Choroid plexus epithelial cell (primary cell): ENCODE data around the gene THBS1.

Experiments used
- DNase-seq: peaks from one replicate; pipeline ENCODE4 v3.0.0-alpha.2; 2010; ENCODE audit warnings: low read depth
- H3K4me3 ChIP-seq: 2 replicates; pipeline ENCODE4 v1.5.1; 2011; ENCODE audit warnings: low read depth, mild to moderate bottlenecking, control low read depth, low read length, moderate library complexity
- TF ChIP-seq, protein P1 (sequence below): conservative IDR thresholded peaks from 2 replicates; pipeline ENCODE4 v1.5.1; 2011; ENCODE audit warnings: low read depth, mild to moderate bottlenecking, control low read depth, inconsistent platforms, low read length, moderate library complexity

The THBS1 gene

DNA sequence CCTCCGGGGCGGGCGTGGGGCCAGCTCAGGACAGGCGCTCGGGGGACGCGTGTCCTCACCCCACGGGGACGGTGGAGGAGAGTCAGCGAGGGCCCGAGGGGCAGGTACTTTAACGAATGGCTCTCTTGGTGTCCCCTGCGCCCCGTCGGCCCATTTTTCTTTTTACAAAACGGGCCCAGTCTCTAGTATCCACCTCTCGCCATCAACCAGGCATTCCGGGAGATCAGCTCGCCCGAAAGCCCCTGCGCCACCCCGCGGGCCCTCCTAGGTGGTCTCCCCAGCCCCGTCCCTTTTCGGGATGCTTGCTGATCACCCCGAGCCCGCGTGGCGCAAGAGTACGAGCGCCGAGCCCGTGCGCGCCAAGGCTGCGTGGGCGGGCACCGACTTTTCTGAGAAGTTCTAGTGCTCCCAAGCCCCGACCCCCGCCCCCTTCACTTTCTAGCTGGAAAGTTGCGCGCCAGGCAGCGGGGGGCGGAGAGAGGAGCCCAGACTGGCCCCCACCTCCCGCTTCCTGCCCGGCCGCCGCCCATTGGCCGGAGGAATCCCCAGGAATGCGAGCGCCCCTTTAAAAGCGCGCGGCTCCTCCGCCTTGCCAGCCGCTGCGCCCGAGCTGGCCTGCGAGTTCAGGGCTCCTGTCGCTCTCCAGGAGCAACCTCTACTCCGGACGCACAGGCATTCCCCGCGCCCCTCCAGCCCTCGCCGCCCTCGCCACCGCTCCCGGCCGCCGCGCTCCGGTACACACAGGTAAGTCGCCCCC is at the start of gene THBS1:
TSS of gene THBS1 (plus strand) at position 595 of the 757 bp plus-strand sequence. CDS start 779 bp downstream, outside the sequence.
- TF ChIP-seq, protein P1, sequence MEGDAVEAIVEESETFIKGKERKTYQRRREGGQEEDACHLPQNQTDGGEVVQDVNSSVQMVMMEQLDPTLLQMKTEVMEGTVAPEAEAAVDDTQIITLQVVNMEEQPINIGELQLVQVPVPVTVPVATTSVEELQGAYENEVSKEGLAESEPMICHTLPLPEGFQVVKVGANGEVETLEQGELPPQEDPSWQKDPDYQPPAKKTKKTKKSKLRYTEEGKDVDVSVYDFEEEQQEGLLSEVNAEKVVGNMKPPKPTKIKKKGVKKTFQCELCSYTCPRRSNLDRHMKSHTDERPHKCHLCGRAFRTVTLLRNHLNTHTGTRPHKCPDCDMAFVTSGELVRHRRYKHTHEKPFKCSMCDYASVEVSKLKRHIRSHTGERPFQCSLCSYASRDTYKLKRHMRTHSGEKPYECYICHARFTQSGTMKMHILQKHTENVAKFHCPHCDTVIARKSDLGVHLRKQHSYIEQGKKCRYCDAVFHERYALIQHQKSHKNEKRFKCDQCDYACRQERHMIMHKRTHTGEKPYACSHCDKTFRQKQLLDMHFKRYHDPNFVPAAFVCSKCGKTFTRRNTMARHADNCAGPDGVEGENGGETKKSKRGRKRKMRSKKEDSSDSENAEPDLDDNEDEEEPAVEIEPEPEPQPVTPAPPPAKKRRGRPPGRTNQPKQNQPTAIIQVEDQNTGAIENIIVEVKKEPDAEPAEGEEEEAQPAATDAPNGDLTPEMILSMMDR = no peak
- H3K4me3 ChIP-seq = peak within 1 kb of the TSS; percentile 73
- peak; percentile 91 for DNase-seq

DNA sequence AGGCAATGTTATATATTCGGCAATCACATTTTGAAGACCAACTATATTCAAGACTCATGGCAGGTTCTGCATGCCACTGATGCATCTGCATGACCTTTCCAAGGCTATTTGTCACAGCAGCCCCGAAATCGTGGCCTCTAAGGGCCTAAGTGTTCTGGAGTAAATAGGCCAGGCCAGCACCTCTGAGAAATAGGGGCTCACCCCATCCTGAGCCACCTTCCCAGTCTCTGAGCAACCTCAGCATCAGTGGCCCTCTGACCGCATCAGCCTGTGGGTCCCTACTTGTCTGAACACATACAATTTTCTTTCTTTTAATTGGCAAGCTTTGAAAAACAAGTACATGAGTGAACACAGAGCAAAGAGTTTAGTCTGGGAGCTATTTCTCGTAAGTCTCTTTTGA is 45.9 kb upstream of the THBS1 start:
- no peak overlapping the region for H3K4me3 ChIP-seq
- TF ChIP-seq, protein P1 = no peak
- DNase-seq = no peak

DNA sequence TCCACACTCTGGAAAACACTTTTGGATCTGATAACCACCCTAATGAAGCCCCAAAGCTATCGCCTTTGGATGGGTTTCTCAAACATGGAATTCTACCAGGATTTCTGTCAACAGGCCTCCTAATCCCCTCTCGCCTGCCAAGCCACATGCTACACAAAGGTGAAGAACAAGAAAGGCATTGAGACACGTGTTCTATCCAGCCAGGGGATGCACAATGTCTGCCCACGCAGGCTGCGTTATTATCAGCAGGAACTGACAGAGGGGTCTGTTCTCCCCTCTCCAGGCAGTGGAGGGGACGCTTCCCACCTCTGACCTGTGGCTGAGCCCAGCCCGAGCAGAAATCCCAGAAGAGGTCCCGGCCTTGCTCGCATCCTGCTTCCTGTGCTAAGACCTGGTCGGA is 45.4 kb upstream of the THBS1 start:
- TF ChIP-seq, protein P1 = no peak

DNA sequence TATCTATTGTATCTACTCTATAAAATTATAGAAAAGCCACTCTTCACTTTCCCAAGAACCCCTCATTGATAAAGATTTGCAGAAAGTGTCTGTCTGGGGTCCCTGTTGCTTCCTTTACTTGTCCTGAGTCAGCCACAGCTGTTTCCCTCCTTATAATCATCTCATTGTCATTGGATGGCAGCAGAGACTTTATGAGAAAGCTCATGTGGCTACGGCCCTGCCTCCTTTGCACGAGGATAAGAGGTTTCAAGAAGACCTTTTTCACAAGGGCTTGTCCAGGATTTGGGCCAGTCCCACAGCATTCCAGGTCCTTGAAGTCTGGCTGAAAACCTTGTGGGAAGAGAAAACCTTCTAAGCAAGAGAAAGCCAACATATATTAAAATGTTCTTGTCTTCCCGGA is 41.9 kb upstream of the THBS1 start:
- H3K4me3 ChIP-seq = no peak overlapping the region
- DNase-seq = no peak
- TF ChIP-seq, protein P1 = no peak

More for the DNA sequence above, 45.4 kb upstream of the THBS1 start:
- DNase-seq = no peak
- no peak overlapping the region for H3K4me3 ChIP-seq

DNA sequence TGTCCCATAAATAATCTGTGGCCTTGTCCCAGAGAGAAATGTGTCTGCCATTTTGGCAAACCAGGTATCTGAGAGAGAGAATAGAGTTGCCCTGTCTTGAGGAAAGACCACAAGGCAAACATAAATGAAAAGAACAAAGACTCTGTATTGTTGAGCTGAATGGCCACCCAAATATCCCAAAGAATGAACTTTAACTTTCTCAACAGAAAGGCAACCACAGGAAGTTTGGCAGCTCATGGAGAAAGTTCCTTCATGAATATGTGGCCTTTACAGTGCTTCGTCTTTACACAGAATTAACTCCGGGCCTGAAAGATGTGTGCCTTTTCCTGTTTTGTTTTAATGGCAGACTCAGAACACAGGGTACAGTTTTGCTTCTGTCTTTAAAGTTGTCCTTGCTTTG is 41.4 kb upstream of the THBS1 start:
- peak; percentile 22 for DNase-seq
- TF ChIP-seq, protein P1 = no peak
- H3K4me3 ChIP-seq = no peak overlapping the region

DNA sequence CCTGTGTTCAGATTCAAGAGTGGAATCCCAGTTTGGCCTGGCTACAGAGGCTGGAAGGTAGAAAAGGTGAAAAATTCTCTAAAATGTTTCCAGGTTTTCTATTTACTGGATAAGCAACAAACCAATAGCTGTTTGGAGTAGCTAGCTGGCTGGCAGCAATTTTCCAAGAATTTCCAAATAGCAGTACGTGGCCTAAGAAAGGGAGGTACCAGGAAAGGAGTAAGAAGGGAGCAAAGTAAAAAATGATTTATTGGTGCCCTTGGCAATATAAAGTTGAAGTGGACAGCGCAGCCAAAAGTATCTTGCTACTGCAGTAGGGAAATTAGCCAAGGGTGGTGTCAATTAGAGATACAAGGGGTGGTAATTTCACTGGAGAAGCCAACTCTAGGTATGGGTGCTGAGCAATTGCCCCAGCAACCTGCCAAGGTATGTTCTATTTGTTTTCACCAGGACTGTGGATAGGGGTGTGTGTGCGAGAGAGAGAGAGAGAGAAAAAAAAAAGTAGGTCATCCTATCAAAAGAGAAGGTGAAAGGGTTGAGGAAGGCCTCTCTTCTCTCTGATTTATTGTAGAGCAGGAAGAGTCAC is 40.8 kb upstream of the THBS1 start:
- DNase-seq = no peak
- H3K4me3 ChIP-seq = no peak overlapping the region
- TF ChIP-seq, protein P1 = no peak

DNA sequence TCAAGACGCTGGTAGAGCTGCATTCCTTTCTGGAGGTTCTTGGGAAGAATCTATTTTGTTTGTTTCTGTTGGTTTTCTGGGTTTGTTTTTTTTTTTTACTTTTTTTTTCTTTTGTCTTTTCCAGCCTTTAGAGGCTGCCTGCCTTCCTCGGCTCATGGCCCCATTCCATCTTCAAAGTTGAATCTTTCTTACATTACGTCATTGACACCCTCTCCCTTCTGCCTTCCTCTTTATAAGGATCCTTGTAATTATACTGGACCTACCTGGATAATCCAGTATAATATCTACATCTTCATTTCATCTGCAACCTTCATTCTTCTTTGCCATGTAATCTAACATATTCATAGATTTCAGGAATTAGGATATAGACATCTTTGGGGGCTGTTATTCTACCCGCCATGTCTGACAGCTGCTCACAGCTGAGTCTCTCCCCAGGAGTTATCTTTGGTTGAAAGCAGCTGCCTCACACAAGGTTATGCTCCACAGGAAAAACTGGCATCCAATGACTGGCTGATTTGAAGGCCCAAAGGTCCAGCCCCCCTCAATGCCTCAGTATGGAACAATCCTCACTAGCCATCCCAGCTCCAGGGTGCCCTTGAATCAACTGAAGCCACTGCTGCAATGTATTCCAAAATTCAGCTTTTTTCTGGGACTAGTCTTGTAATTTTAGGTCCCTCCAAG is 38.4 kb upstream of the THBS1 start:
- DNase-seq = no peak
- no peak overlapping the region for H3K4me3 ChIP-seq
- TF ChIP-seq, protein P1 = no peak
